GM13976 (cell line): ENCODE results near the gene ICAM2.
A peak's percentile ranks its signal among the peaks of the same experiment; 100 is the strongest.

Experiments
- DNase-seq: peaks from one replicate; pipeline ENCODE4 v3.0.0; 2012; ENCODE audit warnings: low spot score
- CTCF ChIP-seq: IDR thresholded peaks from 2 replicates; pipeline ENCODE4 v1.5.1; 2012; ENCODE audit warnings: borderline replicate concordance, mild to moderate bottlenecking; ENCODE audit not compliant: insufficient read depth; ENCODE audit errors: extremely low read depth, missing control alignments, control extremely low read depth
- in situ Hi-C: fragments of 300-500 bp; cut with MboI; formaldehyde crosslinking; loops from one replicate; pipeline ENCODE4 v1.12.0; 2022; ENCODE audit warnings: low sequenced_read_pairs, mixed read lengths, inconsistent platforms; ENCODE audit not compliant: unreplicated experiment

The ICAM2 gene

DNA sequence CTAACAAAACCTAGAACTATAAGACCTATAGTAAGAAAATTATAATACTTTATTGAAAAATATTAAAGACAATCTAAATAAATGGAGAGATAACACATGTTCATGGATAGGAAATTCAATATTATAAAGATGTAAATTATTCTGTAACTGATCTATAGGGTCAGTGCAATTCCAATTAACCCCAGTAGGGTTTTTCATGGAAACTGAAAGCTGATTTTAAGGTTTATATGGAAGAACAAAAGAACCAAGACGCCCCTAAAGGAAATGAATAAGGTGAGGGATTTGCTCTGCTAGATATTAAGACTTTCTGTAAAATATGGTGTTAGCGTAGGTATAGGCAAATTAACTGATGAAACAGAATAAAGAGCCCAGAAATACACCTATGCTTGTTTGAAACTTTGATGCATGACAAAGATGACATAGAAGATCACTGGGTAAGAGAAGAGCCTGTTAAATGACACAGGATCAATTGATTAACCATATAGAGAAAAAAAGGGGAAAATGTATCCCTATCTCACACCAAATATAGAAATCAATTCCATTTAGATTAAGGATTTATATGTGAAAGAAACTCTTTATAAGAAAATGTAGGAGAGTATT lies 3.0 kb downstream of the ICAM2 start:
- TF ChIP-seq CTCF = no peak
- in situ Hi-C loops = no loop called here
- no peak for DNase-seq

DNA sequence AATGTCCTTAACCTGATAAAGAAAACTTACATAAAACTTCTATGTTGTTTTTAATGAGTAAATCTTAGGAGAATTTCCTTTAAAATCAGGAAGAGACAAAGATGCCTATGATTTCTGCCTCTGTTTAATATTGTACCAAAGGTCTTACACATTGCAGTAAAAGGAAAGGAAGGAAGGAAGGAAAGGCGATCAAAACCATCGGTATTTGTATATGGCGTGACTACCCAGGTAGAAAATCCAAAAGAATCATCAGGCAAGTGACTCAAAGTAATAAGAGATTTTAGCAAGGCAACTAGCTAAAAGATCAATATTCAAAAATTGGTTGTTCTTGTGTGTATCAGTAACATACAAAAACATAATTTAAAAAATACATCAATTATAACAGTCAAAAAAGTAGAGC lies 3.5 kb downstream of the ICAM2 start:
- no peak for TF ChIP-seq CTCF
- in situ Hi-C loops = no loop called here
- no peak for DNase-seq

DNA sequence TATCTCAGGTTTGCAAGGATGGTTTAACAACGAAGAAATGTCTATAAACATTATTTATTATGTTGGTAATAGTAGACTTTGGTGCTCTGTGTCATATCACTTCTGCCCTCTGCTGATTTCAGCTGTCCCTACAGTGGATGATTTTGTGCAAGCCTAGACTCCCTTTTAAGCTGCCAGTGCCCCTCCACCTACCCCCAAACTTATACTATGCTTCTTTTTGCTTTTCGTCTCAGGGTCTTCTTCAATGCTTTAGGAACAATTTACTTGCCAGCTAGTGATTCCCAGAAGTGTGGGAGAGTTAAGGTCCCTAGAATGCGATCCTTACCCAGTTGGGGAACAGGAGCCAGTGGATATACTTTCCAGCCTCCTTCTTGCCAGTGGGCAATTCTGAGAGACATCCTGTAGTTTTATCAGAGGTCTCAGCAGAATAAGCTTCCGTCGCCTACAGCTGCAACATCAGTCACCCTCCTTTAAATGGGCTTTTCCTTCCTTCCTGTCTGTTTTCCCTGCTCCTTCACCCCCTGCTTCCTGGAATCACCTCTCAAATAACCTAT lies 4.1 kb downstream of the ICAM2 start:
- DNase-seq = no peak
- peak; percentile 45 for TF ChIP-seq CTCF
- in situ Hi-C loops = no loop called here

DNA sequence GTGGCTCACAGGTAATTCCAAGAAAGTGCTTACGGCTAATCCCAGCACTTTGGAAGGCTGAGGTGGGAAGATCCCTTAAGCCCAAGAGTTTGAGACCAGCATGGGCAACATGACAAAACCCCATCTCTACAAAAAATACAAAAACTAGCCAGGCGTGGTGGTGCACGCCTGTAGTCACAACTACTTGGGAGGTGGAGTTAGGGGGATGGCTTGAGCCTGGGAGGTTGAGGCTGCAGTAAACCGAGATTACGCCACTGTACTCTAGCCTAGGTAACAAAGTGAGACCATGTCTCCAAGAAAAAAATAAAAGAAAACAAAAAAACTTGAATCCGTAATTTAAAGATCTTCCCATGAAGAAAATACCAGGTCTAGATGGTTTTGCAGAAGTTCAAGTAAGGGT lies 5.0 kb downstream of the ICAM2 start:
- no peak for DNase-seq
- no peak for TF ChIP-seq CTCF
- in situ Hi-C loops = no loop called here

DNA sequence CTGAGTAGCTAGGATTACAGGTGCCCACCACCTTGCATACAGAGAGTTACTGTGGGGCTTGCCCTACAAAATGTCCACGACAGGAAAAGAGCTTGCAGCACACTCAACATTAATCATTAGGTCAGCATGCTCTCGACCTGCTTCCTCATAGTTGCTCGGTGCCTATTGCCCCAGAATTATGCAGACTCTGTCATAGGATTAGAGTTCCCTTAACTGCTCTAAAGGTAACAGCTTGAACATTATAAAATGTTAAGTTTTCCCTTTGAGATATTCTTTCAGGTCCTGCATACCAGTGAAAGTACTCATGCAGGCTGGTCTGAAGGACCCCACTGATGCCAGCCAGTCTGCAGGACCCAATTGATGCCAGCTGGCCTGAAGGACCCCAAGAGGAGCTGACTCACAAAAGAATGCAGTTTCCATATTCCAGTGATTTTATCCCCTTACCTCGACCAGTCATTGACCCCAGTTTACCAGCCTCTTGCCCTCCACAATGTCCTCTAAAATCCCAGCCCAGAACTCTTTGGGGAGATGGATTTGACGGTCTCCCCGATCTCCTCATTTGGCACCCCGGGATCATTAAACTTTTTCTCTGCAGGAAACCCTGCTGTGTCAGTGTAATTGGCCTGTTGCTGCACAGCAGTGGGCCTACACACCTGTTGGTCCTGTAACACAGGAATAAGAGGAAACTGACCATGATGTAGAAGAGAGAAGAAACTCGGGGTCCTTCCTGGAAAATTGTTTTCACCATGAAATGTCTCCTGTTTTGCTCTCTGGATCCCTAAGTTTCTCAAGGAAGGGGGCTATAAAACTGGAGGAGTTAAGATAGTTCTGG lies 10.6 kb downstream of the ICAM2 start:
- TF ChIP-seq CTCF = no peak
- no peak for DNase-seq
- in situ Hi-C loops = no loop called here

GRCh38 chr17:64008830-64009229 lies 11.6 kb downstream of the ICAM2 start:
- no peak for DNase-seq
- in situ Hi-C loops = no loop called here
- no peak for TF ChIP-seq CTCF
